NCI-H82 (cell line): ENCODE measurements around the gene KITLG.
"Not testable (repeated sequence)": the region's sequence is repeated elsewhere in the genome, so short reads cannot be mapped to it uniquely, and the experiment has no call there.

Experiments
- DNase-seq: peaks from one replicate; lab custom pipeline; 2025; lab: John Stamatoyannopoulos, UW

Gene KITLG

DNA sequence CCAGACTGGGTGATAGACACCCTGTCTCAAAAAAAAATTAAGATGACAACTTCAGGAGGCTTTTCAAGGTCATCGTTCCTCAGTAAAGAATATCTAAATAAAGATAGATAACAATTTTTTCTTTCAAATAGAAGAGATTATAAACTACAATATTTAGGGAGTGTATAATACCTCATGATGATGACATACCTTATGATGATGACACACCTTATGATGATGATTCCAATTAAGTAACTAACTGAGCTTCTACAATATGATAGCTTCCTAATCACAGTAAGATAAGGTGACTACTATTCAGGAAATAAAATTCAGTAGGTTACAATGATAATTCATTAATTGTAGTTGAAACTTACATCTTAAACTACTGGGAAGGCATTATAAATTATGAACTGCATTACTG lies 40.4 kb downstream of the KITLG start:
- no peak for DNase-seq

DNA sequence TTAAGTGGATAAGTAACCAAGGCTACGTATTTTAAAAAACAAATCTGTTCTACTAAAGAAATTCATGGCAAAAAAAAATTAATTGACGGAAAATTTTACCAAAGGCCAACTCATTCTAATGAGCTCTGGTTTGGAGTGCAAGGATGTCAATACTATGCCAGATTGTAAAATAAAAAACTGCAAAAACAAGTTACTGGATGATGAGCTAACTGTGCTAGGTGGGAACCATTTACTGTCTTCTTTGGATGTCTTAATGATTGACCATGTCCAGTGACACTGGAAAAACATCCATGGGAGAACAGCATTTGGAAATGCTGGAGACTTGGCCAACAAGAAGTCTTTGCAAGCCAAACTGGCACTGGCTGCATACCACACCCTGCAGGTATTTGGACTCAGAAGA lies 41.6 kb downstream of the KITLG start:
- no peak for DNase-seq

DNA sequence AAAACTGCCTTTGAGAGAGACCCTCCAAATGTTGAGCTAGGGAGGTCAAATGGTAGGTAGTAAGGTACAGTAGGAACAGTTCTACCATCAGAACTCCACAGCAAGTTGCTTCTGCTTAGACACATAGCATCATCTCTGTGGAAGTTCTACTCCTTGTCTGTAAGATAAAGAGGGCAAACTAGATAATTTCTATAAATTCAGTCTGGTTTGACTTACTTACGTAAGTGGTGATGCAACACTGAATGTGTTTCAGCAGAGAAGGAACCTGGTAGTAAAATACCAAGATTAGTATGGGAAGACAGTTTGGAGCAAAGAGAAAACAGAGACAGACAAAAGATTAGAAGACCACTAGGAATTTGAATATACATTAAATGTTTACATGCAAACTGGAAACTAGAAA lies 42.0 kb downstream of the KITLG start:
- DNase-seq = no peak

DNA sequence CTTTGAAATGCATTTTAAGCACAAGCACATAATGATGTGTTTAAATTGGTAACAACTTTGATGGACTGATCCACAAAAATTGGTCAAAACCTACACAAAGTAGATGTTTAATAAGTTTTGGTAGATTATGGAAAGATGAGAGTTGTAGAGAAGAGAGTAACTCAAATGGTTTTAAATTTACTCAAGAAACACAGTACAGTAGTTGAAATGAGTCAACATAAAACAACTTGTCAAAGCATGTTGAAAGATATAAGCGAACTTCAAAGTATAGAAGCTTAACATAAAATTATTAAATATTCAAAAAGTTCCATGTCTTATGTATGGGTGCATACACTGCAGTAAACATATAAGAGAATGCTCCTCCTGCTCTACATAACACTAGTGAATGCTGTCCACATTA lies 49.4 kb downstream of the KITLG start:
- no peak for DNase-seq

DNA sequence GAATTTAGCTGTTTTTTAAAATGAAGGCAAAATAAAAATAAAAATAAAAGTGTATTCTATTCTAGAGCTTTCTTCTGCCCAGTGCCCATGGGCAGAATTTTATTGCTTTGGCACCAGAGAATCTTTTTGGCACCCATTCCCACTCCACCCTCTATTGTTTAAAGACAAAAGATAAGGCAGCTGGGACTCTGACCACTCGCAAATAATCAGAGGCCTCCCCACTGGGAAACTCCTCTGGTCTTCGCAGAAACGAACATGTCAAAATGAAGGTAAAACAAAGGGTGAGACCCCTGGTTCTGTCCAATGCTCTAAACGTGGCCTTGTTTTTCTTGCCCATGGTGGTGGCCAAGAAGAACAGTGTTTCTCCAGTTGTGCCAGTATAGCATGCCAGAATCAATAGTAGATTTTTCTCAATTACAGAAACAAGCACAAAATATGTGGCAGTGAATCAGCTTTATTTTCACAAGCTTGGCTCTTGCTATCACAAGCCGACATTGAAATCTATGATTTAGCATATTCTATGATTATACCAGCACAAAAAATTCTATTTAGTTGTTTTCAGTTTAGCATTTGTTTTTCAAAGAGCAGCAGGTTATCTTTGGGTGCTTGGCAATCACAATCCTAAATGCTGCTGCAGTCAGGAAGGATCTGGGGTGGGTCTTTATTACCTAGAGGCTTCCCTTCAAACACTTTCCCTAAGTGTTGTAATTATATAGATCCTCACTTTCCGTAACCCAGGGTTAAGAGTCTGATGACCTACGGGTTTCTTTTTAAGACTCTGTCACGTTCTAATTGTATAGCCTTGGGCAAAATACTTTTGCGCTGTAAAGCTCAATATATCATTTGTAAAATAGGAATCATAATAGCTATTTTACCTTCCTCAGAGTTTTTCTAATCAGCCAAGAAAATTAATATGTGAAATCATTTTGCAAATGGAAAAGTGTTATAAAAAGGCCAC lies 50.5 kb downstream of the KITLG start:
- no peak for DNase-seq

DNA sequence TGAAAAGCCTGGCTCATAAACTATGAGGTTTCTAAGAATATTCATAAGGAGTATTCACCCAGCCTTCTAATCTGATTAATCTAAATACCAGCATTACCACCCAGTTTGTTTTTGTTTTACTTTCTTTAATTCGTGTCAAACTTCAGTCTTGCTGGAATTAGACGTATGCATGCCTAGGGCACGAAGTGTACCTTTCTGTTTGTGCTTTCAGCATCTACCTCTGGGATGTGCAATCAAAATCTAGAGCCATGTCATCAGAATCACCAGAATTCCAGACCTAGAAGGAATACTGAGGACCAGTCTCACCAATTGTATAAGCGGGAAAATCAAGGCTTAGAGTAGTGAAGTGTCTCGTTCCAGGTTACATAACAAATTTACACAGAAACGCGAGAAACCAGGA lies 57.3 kb downstream of the KITLG start:
- DNase-seq = no peak

DNA sequence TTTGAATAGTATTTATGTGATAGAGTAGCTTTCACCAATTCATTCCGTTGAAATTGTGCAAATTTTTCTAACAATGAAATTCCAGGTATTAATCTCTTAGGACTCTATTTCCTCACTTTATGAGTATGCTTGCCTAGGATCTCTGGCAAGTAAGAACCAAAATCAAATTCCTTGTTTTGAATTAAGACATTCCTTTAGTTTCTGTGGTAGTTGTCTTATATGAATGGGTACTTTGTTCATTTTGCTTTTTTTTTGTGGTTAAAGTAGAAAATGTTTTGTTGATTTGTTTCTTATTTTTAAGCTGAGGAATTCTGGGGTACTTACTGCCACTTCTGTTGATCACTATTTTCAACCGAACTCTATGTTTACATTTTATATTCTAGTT lies 59.8 kb downstream of the KITLG start:
- DNase-seq = no peak

DNA sequence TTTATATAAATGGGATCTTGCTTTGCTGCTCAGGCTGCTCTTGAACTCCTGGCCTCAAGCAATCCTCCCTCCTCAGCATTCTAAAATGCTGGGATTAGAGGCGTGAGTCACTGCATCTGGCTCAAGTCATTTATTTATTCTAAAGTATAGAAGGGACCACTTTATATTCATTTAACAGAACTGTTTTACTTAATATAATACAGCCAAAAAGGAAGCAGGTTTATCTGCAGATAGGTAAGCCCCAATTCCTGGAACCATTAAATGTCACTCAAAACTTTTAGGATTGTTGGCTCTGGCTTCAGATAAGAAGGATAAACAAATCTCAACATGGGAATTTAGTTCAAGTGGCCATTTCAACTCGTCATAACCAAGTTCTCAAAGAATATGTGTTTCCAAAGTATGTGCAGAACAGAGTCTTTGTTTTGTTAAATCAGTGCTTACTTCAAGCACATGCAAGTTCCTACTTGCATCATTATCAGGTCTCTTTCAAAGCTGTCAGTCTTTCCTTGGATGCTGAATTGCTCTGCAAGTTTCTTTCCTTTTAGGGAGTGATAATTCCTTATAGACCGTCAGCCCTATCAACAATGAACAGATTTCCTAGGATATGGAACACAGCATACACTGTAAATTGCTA lies 60.4 kb downstream of the KITLG start:
- DNase-seq = no peak

DNA sequence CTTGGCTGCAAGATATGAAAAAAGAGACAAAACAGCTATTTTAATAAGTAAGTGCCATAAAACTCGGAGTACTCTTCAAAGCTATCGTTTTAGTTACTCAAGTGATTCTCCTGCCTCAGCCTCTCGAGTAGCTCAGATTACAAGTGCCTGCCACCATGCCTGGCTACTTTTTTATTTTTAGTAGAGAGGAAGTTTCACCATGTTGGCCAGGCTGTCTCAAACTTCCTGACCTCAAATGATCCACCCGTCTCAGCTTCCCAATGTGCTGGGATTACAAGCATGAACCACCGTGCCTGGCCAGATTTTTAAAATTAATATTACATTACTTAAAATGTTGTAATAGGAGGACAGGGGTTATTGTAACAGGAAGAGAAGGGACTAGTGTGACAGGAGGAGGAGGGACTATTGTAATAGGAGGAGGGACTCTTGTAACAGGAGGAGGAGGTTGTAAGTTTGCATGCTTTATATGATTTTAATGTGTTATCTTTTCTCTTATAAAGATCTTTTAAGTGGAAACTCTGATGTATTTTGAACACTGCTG lies 61.3 kb downstream of the KITLG start:
- DNase-seq = no peak

DNA sequence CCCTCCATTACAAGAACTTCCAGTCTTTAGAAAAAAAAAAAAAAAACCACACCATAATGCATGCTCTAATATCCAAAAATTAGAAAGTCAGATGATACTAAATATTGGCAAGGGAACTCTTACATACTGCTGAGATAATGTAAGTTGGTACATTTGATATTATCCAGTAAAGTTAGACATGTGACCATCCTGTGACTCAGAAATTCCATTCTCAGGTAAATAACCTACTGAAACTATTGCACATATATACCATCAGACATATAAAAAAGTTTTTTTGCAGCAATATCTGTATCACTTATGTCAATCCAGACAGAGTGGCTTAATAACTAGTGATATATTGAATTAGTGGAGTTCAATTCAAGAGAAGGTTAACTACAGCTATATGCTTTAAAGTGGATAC lies 63.5 kb downstream of the KITLG start:
- no peak for DNase-seq

DNA sequence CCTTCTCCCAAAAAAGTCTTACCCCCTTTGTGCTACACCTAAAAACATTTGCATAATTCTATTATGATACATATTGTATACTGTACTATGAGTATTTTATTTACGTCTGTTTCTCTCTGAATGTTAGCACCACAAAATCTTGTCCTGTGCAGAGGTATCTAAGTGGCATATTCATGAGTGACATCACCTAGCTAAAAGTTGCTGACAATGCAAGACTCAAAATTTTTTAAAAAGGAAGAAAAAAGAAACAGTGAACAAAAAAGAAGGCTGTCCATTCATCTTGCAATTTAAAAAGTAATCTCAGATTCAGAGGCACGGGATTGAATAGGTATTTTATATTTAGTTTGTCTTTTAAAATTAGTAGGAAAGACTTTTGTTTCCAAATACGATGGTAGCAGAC lies 69.4 kb downstream of the KITLG start:
- DNase-seq = no peak

DNA sequence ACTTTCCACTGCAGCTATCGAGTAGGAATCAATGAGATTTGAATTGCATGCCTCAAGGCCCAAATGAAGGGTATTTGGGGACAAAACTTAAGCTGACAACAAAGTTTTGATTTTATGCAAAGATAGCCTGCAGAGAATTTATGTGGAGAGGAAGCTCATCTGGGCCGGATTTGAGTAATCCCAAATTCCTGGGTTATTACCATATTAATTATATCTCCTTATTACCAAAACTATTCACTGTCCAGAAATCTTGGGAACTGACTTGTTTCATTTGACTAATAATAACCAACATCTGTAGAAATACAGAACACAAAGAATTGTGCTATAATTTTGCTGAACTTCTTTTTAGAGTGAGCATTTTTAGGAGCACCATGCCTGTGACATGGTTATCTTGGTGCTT lies 70.4 kb downstream of the KITLG start:
- DNase-seq = no peak

DNA sequence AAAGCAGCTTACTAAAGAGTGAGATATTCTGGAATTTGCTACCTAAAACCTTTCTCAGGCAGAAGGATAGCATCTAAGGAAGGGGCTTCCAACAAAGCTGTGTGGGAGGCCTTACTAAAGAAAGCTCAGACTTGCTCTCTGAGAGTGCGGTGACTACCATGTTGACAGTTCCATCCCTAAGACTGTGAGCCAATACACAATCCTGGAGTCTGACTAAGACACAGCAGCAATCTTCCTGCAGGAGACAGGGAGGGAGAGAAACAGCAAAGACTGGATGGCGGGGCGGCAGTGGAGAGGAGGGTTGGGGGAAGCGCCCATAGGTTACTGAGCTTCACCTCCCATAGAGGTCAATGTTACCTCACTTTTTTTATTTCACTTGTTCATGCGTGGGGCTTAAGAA lies 70.9 kb downstream of the KITLG start:
- no peak for DNase-seq

DNA sequence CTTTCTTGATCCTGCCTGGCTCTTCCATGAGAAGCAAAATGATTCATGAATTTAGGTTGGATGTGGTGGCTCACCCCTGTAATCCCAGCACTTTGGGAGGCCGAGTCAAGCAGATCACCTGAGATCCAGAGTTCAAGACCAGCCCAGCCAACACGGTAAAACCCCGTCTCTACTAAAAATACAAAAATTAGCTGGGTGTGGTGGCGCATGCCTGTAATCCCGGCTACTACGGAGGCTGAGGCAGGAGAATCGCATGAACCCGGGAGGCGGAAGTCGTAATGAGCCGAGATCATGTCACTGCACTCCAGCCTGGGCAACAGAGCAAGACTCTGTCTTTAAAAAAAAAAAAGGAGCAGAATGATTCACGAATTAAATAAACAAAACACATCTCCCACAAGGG lies 72.4 kb downstream of the KITLG start:
- DNase-seq = not testable (repeated sequence)

DNA sequence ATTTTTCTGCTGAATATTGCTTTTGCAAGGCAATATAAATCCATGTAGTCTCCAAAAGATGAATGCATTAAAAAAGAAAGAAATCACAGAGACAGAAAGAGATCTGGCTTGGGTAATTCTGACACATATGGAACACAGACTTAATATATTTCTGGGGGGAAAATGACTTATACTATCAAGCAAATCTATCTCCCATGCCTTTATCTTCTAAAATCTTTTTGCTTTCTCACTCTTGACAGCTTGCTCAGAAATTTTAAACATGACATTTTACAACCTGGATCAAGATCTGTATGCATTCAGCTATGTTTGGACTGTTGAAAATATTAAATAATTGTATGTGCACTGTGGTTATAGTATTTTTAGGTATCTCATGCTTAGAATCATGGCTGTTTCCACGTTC lies 73.0 kb downstream of the KITLG start:
- no peak for DNase-seq

DNA sequence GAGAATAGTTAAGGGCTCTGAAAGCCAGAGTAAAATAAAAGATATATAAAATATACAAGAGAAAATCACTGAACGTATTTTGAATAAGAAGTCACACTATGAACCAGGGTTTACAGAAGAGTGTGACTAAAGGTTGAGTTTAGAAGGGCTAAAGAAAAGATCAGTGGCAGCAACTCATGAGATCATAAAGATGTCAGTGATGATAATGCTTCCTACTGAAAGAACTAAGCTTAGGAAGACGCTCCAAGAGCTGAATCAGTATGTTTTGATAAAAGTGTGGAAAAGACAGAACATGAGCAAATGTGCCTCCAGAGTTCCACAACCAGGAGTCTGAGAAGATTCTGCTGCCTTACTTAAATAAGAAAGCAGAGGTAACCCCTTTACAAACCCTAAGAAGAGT lies 74.6 kb downstream of the KITLG start:
- no peak for DNase-seq

DNA sequence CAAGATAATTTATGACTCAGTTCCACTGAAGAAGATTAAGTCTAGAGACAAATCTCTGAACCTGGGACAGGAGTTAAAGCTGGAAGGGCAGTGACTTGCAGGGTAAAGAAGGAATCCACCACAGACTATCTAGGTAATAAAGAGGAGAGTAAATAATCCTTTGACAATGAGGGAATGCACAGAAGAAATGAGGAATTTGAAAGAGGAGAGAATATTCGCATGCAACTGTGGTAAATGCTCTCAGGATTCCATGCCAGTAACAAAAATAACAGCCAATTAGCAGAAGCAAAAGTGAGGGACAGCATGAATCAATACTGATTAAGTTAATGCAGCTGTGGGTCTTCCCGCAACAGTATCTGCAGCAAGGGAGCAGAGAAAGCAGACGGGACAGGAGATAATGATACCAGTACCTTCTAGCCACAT lies 77.0 kb downstream of the KITLG start:
- DNase-seq = peak; percentile 32

DNA sequence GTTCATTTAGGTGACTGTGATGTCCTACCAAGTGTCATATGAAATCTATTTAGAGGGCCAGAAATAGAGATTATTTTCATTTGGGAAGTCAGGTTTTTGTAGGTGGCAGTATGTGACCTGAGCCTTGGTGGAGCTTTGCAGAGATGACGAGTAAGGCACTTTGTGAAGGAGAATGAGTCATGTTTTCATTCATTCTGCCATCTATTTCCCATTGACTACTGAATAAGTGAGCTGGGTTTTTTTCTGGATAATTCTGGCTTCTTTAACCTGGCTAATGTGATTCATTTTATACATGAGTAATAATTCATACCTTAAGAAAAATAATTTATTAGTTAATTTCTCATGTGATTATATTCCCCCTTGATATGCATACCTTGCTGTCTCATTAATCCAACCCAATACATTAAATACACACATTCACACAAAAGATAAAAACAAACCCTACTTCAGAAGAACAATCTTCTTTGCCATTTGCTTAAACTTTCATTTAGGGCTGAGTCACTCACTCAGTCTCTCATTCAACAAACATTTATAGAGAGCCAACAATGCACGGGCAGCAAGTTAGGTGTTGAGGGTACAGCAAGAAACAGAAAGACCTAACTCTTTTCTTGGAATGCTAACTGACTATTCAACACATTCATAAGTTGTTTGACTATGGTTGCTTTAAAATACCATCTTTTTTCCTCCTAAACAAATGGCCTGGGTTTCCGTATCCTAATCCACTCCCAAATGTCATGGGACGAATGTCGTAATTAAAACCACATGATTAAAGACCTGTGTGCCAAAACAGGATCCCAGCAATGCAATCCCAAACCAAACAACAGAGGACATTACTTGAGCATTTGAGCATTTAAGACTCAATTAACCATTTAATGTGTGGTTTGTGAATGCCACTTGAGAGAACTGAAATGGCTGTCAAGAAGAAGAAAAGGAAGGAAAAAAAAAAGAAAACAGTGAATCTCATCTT lies 78.0 kb downstream of the KITLG start:
- no peak for DNase-seq

DNA sequence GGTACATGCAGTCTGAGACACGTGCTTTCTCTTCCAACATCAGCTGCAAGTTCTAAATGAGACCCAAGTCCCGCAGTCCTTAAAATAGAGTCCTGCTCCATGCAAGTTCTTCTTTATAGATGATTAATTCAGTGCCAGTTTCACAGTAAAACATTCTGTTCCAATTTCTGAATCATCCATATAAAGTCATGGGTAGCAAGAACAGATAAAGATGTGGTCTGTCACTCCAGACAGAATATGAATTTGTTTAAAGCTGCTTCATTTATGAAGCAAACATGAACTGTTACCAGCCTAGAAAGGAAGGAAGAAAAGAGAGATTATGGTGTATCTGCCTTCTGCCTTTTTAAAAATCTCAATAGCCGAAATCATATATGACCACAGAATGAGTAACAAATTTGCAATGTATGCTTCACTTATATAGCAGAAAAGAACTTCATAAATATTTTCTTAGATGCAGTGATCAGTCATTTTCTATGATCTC lies 83.3 kb downstream of the KITLG start:
- no peak for DNase-seq

DNA sequence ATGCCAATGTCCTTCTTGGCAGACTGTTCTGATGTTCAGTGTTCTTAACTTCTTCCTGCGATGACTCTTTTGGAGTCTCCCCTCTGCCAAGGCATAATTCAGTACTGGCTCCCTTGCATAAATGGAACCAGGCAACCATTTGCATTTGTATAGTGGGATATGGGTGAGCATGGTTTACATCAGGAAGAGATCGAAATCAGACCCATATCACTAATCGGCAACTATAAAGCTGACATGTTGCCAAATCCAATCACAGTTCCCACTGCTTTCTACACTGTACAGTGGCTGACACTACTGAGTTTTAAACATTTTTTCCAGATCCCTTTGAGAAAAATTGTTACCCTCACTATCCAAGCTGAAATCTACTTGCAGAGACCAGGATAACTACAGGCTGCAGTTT lies 83.8 kb downstream of the KITLG start:
- DNase-seq = no peak

DNA sequence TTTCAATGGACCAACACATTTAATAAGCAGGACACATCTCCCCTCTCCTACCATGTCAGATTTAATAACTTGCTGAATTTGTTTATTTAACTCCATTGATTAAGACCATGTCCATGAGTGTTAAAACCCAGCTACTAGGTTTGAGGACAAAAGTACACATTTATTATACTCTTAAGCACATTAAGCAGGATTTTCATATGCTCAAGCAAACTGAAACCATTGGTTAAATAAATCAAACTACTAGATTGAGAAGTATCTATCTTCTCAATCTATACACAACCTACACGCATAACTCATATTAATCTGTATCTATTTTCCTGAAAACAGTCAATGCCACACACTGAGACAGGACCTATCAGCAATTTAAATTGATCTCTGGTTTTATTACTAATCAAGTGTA lies 85.2 kb downstream of the KITLG start:
- DNase-seq = no peak

DNA sequence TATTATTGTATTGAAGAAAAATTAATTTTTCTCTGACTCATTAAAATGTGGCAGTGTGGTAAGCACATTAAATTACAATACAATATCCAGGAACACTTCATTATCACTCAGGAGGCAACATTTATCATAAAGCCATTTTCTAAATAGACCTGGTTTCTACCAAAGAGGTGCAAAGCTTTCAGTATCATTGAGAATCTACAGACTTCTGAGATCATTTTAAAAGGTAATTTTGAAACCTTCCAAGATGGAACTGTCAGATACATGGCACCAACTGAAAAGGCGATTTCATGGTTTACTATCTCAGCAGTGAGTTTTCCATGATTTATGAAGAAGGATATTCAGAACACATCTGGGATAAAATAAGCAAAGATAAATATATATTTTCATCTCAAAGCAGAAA lies 85.8 kb downstream of the KITLG start:
- no peak for DNase-seq
